Activated T-cell treated with anti-CD3 and anti-CD28 coated beads for 48 hours (primary cell): ENCODE results near the gene RPN2.
A peak's percentile ranks its signal among the peaks of the same experiment; 100 is the strongest.

ENCODE experiments used
- DNase-seq: peaks from one replicate; pipeline ENCODE4 v3.0.0-alpha.2; 2020; ENCODE audit warnings: low read depth

RPN2 gene

DNA sequence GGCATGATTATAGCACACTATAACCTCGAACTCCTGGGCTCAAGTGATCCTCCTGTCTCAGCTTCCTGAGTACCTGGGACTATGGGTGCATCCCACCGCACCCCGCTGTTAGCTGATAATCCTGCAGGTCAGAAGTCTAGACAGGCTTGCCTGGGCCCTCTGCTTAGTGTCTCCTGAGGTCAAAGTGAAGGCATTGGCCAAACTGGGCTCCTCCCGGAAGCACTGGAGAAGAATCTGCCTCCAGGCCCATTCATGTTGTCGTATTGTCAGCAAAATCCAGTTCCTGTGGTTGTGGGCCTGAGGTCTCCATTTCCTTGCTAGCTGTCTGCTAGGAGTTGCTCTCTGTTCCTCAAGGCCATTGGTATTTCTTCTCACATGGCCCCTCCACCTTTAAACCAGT is 6.6 kb downstream of the RPN2 start:
- no peak for DNase-seq

DNA sequence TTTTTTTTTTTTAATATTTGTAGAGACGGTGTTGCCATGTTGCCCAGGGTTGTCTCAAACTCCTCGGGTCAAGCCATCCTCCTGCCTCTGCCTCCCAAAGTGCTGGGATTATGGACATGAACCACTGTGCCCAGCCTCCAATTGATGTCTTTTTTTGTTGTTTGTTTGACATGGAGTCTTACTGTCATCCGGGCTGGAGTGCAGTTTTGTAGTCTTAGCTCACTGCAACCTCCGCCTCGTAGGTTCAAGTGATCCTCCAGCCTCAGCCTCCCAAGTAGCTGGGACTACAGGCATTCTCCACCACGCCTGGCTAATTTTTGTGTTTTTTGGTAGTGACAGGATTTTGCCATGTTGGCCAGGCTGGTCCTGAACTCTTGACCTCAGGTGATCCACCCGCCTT is 9.7 kb downstream of the RPN2 start:
- DNase-seq = no peak

DNA sequence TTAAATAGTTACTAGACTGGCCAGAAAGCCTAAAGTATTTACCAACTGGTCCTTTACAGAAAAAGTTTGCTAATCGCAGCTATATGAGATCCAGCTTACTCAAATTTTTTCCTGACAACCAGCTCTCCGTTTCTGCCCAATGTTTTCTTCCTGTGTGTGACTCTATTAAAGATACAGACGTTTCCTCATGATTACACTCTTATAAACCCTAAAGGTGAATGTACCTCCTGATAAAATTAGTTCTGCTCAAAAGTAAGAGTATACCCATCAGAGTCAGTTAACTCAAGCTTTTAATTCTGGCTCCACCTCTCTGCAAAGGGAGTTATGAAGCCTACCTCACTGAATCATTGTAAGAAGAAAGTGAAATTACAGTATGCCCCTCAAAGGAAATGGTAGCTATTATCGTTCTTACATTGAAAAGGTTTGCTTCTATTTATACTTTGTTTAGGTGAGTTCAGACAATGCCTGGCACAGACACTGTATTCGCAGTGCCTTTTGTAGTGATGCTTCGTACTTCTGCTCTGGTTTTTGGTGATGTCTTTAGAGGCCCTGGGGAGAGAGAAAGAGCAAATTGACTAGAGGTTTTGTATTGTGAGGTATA is 10.4 kb downstream of the RPN2 start:
- DNase-seq = no peak

DNA sequence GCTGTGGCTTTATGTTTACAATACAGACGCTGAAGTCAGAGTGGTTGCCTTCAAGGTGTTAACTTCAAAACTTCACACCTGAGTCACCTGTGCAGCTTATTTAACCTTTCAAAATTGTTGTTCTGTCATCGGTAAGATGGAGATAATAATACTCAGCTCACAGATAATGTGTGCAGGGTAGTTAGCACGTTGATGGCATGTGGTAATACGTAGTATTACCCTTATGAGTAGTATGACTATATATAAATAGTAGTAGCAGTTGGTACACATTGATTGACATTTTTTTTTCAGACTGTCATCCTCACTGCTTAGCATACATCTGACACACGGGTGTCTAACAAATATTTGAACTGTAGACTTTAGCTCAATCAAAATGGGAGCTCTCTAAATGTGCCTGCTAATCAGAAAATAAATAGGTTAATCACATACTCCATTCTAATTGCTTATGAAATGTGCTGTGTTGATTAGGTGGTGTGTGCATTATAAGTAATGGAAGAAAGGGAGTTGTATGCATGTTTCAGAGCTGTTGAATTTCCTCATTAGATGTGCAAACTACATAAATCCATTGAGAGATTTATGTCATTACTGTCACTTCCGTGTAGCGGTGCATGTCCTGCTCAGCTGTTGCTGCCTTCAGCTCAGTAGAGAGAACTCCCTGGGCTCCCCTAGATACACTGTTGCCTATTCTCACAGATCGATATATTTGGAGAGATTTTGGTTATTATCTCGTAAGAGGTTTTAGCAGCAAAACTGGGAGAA is 11.4 kb downstream of the RPN2 start:
- DNase-seq = no peak

DNA sequence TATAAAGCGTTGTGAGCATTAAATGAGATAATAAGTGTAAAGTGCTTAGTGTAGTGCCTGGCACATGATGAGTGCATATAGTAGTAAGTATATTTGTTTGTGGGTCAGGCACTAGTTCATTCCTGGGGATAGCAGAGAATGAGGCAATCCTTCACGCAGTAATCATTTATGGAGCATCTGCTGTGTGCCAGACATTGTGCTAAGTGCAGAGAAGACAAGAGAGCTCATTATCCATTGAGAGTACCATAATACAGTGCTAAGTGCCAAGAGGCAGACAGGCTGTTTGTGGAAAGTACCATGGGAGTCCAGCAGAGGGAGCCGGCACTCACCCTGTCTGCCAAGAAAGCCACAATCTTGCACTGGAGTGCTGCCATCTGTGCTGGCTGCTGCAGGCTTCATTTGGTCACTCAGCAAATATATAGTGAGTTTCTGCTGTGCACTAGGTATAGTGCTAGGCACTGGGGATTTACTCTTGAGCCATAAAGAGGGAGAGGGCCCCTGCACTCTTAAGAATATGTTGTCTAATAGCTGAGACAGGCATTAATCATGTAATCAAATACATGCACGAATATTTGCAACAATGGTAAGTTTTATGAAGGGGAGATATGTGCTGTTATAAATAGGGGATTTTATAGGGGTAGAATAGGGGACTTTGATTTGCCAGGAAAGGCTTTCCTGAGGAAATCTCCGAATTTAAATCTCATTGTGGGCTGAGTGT is 13.2 kb downstream of the RPN2 start:
- DNase-seq = peak; percentile 61

DNA sequence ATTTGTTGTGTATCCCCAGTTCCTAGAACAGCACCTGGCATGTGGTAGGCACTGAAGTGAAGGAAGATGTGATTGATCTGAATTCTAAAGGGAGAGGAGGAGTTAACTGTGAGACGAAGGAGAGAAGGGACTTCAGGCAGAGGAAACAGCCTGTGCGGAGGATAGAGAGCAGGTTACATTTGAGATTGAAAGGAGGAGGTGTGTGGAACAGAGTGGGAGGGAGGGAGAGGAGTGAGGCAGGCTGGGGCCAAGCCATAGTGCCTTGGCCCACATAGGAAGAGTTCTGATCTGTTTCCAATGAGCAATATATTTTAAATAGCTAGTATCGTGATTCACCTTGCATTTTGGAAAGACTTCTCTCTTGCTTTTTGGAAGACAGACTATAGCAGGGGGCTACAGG is 14.1 kb downstream of the RPN2 start:
- DNase-seq = no peak

DNA sequence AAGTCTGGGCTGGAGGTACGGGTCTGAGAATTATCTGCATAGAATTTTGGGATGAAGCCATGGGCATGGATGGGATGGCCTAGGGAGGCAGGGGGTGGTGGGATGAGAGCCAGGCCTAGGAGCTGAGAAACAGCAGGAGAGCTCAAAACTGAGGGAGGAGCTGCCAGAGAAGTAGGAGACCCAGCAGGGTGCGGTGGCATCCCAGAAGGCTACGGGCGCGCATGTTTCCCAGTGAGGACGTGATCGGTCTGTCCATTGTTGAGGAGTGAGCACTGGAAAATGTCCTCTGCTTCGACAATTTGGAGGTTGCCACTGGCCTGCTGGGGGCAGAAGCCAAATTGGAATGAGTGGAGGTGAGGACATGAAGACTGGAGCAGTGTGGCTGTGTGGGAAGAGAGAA is 14.7 kb downstream of the RPN2 start:
- no peak for DNase-seq

DNA sequence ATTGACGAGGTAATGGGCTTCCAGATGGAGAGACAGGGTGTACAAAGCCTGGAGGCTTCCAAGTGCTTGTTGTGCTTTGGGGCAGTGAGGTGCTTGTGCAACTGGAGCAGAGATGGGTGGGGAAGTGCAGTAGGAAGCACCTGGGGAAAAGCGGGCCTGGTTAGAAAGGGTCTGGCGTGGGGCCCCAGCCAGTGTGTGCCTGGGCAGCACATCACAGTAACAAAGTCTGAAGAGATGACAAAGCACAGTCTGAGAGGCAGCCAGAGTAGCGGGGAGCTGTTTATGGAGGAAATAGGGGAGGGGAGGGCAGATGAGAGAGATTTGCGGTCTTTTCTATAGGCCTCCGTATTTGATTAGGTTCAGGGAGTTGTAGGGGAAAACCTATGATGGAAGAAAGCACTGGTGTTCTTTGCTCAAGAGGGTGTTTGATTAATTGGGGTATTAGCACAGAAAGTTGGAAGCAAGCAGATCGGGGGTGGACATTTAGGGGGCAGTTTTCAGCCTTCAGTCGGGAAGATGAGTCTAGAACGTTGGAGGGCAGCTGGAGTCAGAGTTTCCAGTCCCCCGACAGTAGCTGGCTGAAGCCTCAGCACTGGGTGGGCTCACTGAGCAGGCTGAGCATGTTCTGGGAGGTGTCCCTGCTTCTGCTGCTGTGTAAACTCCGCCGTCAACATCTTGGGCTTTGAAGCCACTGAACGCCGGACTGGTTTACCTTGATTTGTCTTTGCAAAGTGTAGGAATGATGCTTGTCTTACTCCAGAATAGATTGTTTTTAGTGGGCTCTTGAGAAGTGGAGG is 15.7 kb downstream of the RPN2 start:
- DNase-seq = no peak

DNA sequence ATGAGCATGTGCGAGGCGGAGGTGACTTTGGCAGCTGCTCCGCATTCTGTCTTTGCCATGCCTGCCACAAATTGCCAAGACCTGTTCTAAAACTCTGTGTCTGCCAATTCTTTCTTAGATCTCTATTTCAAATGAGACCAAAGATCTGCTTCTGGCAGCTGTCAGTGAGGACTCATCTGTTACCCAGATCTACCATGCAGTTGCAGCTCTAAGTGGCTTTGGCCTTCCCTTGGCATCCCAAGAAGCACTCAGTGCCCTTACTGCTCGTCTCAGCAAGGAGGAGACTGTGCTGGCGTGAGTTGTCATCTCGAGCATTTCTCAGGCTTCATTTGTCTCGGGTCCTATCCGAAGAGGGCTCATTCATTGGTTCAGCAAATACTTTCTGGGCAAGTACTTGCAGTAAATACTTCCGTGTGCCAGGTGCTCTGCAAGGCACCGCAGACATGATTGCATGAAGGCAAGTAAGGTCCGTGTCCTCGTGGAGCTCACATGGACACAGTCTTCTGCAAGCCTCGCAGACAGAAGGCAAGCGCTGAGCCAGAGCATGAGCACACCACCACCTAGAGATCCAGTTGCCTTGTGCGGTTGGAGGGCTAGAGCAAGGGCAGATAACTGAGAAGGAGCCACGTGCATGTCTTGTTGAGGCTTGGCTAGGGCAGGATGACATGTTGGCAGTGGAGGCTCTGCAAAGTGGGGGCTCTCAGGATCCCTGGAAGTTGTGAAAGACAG is 20.0 kb downstream of the RPN2 start:
- DNase-seq = no peak

DNA sequence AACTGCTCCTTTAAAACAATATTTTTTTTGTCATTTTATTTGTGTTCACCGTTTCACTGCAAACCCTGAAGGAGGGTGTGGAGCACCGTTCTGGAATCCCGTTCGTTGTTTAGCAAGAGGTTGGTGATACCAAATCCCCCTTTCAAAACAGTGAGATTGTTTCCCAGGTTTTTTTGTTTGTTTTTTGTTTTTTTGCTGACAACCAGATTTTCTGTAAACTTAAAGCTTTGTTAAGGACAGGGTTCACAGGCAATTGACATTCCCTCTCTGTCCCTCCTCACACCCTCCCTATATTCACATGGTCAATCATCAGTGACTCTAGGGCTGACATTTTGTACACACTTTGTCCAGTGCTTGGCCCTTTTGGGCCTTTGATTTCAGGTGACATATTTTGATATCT is 21.2 kb downstream of the RPN2 start:
- DNase-seq = no peak

DNA sequence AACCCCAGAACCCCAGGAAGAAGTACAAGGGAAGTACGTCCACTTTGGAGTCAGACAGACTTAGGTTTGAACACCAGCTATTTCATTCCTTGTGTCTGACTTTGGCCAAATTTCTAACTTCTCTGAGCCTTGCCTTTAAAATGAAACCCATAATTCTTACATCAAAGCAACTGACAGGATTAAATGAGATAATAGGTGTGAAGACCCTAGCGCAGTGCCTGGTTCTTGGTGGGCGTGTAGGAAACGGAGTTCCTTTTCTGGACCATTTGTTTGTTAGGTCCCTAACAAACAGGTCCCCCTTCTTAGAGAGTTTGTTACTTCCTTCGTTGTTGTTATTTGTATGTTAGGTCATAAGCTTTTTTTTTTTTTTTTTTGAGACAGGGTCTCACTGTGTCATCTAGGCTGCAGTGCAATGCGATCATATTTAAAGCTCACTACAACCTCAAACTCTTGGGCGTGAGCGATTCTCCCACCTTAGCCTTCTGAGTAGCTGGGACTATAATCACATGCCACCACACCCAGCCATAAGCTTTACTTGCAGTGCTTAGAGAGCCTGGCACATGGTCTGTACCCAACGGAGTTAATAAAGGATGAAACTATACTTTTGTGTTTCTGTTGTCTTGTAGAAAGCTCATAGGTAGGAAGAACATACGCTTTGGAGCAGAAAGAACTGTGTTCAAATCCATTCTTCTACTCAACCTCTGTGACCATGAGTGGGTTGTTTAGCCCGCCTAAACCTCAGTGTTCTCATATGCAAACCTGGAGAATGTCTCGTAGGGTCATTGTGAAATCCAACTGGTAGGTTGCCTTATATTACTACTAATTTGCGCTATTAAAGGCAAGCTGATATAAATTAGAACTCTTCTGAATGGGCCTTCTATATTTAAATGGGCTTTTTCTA is 22.0 kb downstream of the RPN2 start:
- no peak for DNase-seq

DNA sequence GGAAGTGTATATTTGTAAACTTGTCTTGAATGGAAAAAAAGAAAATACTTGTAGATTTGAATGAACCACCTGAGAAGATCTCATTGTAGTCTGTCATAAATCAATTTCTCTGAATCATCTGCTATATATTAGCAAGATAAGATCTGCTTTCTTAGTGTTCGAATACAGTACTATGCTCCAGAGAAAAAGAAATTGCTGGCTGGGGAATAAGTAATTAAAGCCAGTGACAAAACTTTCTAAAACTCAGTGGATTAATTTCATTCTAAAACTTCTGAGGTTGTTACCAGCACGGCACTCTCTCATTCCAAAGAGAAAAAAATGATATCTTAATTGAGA is 22.7 kb downstream of the RPN2 start:
- no peak for DNase-seq

DNA sequence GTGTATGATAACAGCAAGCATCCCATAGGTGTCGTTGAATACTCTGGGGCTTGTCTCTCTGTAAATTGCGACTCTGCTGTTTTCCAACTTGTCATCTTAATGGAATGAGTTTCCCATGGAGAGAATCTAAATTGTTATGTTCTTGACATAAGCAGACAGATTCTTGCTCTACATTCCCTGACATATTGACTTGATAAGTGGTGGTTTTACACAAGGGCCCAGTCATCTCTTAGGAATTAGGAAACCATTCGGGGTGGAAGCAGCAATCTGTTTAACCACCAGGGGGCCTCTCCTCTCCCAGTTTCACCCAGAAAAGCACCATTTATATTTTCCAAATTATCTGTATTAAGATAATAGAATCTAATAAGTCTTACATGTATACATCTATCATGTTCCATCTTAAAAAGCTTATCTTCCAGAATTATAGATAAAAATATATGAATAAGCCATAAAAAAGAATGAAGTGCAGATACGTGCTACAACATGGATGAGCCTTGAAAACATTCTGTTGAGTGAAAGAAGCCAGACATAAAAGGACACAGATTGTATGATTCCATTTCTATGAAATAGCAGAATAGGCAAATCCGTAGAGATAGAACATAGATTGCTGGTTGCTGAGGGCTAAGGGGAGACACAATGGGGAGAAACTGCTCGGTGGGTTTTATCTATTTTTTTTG is 23.3 kb downstream of the RPN2 start:
- no peak for DNase-seq

DNA sequence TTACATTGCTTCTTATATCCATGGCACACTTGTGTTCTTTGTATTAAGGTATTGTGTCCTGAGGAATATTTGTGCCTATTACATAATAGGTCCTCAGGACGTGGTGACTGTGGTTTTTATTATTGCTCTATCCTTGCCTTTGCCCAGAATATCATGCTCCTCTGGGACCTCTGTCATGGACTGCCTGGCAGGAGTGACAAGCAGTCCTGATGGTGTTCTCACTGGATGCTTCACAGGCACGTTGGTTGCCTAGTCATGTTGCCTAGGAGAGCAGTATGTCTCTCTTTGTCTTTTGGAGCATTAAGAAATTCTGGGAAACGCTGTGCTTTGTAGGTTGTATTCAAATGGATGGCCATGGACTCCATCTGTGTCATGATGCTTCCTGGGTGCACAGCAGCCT is 24.9 kb downstream of the RPN2 start:
- no peak for DNase-seq

DNA sequence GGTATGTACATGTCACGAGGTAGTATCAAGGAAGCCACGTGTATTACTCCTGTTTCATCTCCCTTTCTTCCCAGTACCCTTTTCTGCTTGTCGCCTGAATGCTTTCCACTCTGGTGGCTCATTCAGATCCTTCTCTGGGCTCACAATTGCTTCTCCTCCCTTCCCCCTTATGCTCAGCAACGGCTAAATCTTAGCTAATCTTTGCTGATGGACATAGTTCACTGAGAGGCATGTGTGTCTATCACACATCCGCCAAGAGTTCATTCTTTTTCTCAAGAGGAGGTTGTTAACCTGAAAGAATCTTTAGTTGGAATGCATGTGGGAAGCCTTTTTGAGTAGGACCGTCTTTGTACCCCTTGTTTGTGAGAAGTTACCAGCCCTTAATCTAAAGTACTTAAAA is 26.0 kb downstream of the RPN2 start:
- DNase-seq = no peak

DNA sequence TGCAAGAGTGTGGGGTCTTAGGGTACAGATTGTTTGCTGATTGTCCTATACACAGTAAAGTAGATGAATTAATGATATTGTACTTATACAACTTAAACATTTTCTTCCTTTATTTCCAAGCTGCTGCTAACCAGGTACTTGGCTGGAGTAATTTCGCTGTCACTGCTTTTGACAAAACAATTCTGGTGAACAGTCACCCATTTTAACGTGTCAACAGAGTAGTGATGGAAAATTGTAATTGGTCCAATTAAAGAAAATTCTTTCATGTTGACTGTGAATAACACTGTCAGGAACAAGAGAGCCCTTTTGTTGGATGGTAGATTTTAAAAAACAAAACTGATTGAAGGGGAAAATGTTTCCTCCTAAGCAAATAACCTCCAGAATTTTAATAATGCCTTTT is 26.7 kb downstream of the RPN2 start:
- no peak for DNase-seq

DNA sequence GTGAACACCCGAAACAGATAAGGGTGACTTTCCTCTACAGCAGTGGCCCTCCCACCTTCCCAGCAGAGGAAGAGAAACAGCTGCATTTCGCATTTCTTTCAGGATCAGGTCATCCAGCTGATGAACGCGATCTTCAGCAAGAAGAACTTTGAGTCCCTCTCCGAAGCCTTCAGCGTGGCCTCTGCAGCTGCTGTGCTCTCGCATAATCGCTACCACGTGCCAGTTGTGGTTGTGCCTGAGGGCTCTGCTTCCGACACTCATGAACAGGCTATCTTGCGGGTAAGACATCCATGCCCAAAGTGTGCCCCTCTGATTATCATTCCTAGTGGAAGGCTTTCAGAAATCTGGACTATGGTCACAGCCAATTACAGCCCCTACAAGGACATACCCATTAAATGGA is 28.0 kb downstream of the RPN2 start:
- no peak for DNase-seq

DNA sequence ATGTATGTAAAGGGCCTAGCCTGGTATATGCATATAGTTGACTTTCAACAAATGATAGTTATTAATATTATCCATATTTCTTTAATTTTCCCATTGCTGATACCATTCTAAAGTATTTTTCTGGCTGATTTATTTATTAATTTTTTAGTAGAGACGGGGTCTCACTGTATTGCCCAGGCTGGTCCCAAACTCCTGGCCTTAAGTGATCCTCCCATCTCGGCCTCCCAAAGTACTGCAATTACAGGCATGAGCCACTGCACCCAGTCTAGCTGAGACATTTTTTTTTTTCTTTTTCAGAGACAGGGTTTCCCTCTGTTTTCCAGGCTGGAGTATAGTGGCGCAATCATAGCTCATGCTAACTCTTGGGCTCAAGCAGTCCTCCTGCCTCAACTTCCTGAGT is 30.1 kb downstream of the RPN2 start:
- no peak for DNase-seq

DNA sequence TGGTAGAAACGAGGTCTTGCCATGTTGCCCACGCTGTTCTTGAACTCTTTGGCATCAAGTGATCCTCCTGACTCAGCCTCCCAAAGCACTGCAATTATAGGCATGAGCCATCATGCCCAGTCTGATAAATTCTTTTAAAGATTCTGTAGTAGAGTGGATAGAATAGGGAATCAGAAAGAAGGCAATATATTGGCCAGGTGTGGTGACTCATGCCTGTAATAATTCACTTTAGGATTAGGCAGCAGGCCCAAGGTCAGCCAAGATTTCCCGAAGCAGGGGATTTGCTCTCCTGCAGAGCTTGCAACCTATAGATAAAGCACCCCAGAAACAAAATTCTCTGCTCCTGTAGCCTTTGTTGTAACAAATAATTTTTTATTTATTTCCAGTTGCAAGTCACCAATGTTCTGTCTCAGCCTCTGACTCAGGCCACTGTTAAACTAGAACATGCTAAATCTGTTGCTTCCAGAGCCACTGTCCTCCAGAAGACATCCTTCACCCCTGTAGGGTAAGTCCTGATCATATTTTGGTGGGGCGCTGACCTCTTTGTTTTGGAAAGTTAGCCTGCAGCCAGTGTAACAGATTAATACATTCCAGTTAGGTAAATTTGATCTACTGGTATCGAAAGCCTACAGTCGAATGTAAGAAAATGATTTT is 30.7 kb downstream of the RPN2 start:
- no peak for DNase-seq

DNA sequence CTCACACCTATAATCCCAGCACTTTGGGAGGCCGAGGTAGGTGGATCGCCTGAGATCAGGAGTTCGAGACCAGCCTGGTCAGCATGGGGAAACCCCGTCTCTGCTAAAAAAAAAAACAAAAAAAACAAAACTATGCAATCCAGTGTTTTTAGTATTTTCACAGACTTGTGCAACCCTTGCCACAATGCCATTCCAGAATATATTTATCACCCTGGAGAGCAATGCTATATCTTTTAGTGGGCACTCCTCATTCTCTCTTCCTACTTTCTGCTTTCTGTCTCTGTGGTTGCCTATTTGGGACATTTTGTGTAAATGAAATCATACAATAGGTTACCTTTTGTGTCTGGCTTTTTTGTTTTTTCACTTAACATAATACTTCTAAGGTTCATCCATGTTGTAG is 39.3 kb downstream of the RPN2 start:
- no peak for DNase-seq
